Measurements from ENCODE around the gene SLC30A5.
"Not testable (repeated sequence)": the region's sequence is repeated elsewhere in the genome, so short reads cannot be mapped to it uniquely, and the experiment has no call there.

Gene SLC30A5

DNA sequence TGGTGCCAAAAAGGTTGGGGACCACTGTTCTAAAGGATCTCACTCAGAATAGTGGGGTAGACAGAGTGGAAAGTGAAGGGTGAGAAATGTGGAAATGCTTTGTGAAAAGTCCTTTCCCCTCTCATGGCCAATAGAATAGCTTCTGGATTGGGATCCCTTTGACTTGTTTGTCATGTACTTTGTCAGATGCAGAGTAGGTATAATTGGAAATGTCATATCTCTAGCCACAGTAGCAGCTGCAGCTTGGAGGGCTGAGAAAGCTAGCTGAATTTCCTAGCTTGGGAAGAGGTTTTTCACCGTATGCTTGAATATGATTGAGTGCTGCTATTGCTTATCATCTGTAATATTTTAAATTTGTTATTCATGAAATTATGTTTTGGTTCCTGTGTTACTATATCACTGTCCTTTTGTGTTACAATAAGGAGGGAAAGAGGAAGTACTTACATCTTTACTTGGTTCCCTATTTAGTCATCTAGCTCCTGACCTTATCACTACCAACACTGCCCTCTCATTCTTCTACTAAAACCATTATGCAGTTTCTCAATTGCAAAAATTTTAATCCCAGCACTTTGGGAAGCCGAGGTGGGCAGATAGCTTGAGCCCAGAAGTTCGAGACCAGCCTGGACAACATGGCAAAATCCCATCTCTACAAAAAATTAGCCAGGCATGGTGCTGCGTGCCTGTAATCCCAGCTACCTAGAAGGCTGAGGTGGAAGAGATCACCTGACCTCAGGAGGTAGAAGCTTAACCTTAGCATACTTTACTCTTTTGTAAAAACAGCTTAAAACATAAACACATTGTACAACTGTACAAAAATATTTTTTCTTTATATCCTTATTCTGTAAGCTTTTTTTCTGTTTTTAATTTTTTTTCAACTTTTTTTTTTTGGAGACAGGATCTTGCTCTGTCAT, 12.4 kb downstream of the SLC30A5 start:
- DNase-seq: no peak

DNA sequence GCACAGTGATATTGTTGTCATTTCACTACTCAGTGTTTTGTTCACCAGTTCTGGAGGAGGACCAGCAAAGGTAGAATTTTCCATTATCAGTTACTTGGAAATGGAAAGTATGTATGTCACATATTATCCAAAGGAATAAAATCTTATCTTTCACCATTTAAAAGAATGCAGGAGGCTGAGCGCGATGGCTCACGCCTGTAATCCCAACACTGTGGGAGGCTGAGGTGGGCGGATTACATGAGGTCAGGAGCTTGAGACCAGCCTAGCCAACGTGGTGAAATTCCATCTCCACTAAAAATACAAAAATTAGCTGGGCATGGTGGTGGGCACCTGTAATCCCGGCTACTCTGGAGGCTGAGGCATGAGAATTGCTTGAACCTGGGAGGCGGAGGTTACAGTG, 14.6 kb downstream of the SLC30A5 start:
- DNase-seq: not testable (repeated sequence)

DNA sequence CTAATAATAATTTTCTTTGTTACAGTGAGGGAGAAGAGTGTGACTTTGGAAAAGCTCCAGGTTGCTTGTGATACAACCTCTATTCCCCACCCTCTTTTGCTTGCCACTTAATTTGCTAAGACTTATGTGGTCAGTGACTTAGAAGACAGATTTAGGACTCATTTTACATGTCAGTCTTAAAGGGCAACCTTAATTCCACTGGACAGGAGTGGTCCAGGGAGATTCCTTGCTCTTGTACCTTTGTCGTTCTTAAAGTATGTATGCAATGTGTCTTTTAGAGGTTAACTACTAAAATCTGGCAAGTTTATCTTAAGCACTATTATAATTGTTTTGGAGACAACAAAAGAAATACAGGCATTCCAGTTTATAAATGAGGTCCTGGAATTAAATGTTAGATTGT, 20.0 kb downstream of the SLC30A5 start:
- no peak for DNase-seq

DNA sequence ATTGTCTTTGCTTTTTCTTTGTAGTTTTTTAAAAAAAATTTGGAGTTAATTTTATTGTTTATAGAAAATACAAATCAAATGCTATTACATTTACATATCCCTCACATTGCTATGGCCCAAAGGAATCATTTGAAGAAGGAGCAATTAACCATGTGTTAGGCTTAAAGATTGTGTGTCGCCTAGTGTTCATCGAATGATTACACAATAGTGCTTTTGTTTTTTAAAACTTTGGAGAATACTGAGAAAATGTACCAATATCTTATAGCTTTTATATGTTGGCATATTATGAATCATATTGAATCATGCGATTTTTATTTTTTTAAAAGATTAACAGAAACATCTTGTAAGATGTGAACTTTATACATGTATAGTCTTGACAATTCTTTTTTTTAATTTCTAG, 21.7 kb downstream of the SLC30A5 start:
- no peak for DNase-seq

DNA sequence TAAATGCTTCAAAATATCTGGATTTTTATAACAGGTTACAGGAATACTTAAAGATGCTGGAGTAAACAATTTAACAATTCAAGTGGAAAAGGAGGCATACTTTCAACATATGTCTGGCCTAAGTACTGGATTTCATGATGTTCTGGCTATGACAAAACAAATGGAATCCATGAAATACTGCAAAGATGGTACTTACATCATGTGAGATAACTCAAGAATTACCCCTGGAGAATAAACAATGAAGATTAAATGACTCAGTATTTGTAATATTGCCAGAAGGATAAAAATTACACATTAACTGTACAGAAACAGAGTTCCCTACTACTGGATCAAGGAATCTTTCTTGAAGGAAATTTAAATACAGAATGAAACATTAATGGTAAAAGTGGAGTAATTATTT, 35.6 kb downstream of the SLC30A5 start:
- no peak for DNase-seq

DNA sequence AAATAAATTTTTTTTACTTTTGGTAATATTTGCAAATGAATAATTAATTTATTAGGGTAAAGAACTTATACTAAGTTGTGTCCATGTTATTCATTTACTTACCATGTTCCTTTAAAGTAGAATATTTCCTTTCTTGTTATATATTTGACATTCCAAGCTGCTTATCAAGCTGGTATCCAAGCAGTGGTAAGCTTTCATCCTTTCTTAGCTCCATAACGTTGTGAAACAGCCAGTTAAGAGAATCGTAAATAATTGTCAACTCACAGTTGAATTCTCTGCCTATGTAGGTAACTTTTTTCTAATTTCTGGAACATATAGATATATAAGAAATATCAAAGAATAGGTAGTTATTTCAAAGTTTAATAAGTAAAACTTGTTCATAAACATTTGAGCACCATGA, 36.4 kb downstream of the SLC30A5 start:
- no peak for DNase-seq

DNA sequence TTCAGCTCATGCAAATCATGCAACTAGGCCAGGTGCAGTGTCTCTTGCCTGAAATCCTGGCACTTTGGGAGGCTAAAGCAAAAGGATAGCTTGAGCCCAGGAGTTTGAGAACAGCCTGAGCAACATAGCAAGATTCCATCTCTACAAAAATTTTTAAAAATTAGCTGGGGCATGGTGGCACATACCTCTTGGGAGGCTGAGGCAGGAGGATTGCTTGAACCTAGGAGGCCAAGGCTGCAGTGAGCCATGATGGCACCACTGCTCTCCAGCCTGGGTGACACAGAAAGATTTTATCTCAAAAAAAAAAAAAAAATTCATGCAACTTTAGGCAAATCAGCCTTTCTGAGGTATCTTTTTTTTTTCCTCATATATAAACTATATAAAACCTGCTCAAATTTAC, 37.5 kb downstream of the SLC30A5 start:
- no peak for DNase-seq

DNA sequence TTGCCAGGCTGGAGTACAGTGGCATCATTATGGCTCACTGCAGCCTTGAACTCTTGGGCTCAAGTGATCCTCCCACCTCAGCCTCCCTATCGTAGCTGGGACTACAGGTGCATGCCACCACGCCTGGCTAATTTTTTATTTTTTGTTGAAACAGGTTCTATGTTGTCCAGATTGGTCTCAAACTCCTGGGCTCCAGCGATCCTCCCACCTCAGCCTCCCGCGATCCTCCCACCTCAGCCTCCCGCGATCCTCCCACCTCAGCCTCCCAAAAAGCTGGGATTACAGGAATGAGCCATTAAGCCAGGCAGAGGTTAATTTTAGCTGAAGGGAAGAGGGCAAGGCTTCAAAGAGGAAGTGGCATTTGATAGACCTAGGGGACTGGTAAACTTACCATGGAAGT, 40.3 kb downstream of the SLC30A5 start:
- no peak for DNase-seq

DNA sequence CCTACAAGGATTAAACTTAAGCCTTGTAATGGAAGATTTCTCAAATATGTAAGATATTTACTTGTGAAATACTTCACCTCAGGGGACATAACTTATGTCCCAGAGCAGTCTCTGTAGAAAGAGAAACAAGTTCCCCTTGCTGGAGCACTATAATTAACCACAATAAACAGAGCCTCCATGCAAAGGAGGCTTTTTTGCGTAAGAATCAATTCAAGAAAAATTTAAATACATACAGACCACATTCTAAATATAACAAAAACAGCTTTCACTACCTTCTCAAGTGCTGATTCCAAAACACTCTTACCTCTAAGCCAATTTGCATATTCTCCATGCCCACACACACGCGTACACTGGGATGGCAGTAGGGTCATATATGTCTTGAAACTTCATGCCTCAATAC, 42.5 kb downstream of the SLC30A5 start:
- no peak for DNase-seq

DNA sequence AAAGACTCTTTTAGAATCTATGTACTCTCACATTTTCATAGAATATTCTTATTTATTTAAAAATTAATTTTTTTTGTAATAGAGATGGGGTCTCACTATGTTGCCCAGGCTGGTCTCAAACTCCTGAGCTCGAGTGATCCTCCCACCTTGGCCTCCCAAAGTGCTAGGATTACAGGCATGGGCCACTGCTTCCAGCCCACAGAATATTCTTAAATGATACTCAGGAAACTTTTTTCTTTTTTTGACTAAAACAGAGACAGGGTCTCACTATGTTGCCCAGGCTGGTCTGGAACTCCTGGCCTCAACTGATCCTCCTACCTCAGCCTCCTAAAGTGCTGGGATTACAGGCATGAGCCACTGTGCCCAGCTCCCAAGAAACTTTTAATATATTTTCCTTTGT, 43.4 kb downstream of the SLC30A5 start:
- DNase-seq: not testable (repeated sequence)

DNA sequence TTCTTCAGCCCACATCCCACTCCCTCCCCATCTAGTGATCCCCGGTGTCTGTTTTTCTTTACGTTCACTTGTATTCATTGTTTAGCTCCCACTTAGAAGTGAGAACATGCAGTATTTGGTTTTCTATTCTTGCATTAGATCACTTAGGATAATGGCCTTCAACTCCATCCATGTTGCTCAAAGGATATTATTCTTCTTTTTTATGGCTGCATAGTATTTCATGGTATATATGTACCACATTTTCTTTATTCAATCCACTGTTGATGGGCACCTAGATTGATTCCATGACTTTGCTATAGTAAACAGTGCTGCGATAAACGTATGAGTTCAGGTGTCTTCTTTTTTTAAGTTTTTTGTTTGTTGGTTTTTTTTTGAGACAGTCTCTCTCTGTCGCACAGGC, 44.0 kb downstream of the SLC30A5 start:
- DNase-seq: no peak

DNA sequence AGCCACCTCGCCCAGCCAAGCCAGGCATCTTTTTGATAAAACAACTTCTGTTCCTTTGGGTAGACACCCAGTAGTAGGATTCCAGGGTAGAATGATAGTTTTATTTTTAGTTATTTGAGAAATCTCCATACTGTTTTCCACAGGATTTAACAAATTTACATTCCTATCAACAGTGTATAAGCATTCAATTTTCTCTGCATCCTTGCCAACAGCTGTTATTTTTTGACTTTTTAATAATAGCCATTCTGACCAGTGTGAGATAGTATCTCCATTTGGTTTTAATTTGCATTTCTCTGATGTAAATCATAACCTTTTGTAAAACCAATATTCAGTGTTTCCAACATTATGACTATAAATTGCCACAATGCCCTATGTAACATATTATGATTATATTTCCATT, 45.0 kb downstream of the SLC30A5 start:
- DNase-seq: no peak

DNA sequence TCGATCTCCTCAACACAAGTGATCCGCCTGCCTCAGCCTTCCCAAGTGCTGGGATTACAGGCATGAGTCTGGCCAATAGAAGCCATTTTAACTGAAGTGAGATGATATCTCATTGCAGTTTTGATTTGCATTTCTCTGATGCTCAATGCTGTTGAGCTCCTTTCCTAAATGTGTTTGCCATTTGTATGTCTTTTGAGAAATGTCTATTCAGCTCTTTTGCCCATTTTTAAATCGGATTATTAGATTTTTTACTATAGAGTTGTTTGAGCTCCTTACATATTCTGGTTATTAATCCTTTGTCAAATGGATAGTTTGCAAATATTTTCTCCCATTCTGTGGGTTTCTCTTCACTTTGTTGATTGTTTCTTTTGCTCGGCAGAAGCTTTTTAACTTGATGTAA, 46.4 kb downstream of the SLC30A5 start:
- not testable (repeated sequence) for DNase-seq

DNA sequence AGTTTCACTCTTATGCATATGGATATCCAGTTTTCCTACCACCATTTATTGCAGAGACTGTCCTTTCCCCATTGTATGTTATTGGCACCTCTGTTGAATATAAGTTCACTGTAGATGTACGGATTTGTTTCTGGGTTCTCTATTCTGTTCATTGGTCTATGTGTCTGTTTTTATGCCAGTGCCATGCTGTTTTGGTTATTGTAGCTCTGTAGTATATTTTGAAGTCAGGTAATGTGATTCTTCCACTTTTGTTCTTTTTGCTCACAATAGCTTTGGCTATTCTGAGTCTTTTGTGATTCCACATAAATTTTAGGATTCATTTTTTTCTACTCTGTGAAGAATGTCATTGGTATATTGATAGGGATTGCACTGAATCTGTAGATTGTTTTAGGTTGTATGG, 47.0 kb downstream of the SLC30A5 start:
- DNase-seq: no peak

DNA sequence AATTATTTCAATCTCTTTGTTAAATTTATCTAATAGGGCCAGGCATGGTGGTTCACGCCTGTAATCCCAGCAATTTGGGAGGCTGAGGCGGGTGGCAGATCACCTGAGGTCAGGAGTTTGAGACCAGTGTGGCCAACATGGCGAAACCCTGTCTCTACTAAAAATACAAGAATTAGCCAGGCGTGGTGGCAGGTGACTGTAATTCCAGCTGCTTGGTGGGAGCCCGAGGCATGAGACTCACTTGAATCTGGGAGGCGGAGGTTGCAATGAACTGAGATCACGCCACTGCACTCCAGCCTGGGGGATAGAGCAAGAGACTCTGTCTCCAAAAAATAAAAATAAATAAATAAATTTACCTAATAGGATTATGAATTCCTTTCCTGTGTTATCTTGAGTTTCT, 54.8 kb downstream of the SLC30A5 start:
- not testable (repeated sequence) for DNase-seq

DNA sequence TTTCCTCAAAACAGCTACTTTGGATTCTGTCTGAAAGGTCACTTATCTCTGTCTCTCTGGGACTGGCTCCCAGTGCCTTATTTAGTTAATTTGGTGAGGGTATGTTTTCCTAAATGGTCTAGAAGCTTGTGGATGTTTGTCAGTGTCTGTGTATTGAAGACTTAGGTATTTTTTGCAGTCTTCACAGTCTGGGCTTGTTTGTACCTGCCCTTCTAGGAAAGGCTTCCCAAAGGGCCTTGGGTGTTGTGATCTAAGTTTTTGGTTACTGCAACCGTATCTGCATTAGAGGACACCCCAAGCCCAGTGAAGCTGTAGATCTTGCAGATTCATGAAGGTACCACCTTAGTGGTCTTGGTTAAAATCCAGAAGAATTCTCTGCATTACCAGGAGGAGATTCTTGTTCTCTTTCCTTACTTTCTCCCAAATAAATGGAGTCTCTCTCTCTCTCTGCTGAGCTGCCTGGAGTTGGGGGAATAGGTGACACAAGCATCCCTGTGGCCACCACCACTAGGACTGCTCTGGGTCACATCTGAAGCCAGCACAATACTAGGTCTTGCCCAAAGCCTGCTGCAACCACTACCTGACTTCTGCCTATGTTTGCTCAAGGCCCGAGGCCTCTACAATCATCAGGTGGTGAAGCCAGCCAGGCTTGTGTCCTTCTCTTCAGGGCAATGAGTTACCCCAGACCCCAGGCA, 55.3 kb downstream of the SLC30A5 start:
- no peak for DNase-seq

DNA sequence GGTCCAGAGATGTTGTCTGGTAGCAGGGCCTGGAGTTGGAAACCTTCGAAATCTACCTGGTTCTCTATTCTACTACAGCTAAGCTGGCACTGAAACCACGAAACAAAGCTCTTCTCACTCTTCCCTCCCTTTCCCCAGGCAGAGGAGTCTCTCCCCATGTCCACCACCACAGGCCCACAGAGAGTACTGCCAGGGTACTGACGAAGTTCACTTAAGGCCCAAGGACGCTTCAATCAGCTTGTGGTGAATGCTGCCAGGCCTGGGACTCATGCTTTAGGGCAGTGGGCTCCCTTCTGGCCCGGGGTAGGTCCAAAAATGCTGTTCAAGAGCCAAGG, 55.8 kb downstream of the SLC30A5 start:
- DNase-seq: no peak

DNA sequence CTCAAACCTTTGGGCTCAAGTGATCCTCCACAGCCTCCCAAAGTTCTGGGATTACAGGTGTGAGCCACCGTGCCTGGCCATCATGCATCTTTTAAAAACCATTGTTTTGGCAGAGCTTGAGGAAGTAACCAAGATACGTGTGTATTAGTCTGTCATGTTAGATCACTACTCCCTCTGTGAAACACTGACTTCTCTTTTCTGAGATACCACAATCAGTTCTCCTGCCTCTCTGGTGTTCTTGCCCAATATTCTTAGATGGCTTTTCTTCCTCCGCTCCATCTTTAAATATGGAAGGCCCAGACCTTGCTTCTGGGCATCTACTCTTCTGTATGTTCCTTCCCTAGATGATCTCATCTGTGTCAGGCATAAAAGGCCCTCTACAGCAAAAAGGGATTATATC, 58.9 kb downstream of the SLC30A5 start:
- DNase-seq: no peak

DNA sequence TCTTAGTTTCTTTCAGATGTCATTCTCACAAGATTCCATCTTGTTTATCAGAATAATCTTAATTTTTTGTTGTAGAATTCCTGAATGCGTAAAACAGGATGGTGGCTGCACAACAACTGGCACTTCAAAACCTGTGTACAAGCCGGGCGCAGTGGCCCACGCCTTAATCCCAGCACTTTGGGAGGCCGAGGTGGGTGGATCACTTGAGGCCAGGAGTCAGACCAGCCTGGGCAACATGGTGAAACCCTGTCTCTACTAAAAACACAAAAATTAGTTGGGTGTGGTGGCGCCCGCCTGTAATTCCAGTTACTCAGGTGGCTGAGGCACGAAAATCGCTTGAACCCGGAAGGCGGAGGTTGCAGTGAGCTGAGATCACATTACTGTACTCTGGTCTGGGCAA, 62.6 kb downstream of the SLC30A5 start:
- no peak for DNase-seq

DNA sequence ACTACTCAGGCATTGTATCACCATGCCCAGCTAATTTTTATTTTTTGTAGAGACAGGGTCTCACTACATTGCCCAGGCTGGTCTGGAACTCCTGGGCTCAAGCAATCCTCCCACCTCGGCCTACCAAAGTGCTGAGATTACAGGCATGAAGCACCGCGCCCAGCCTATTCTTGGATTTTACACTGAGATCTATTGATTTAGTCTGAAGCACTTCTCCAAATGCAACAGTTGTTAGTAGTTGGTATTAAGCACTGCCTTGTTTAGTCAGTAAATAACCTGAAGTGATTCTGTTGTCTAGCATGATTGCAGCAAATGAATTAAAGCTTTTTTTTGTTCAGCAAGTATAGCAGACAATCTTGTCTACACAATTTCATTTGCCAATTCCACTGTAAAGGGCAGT, 64.2 kb downstream of the SLC30A5 start:
- no peak for DNase-seq

DNA sequence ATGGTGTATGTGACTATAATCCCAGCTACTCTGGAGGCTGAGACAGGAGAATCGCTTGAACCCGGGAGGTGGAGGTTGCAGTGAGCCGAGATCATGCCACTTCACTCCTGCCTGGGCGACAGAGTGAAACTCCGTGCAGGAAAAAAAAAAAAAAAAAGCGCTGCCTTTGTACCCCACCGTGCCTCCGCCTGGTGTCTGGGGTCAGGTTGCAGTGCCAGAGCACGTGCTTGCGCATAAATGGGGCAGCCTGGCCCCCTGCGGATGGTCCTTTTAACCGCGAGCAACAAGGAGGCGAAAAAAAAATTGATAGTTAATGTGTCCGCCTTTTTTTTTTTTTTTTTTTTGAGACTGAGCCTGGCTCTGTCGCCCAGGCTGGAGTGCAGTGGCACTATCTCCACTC, 66.8 kb downstream of the SLC30A5 start:
- DNase-seq: peak; percentile 67

DNA sequence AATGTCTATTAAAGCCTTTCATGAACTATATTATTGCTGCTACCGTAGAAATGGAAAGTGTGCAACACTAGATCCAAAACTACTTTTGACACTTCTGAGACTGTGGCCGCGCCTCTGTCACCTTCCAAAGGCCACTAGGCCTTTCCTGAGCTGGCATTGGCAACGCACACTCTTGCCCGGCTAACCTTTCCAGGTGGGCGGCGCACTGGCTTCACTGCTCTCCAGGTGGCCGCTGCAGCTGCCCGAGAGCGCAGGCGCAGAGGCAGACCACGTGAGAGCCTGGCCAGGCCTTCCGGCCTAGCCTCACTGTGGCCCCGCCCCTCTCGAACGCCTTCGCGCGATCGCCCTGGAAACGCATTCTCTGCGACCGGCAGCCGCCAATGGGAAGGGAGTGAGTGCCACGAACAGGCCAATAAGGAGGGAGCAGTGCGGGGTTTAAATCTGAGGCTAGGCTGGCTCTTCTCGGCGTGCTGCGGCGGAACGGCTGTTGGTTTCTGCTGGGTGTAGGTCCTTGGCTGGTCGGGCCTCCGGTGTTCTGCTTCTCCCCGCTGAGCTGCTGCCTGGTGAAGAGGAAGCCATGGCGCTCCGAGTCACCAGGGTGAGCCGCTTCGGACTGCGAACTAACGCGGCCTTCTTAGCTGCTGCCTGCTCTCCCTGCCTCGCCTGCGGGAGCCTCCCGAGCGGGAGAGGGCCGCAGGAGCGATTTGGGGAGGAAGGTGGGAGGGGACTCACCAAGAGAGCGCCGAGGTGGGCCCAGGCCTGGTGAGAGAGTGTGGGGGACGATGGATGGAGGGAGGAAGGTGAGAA, 73.1 kb downstream of the SLC30A5 start, which contains the start of gene CCNB1:
Gene CCNB1, plus strand, starts transcription at position 465 of the 807 bp plus-strand sequence. Its CDS starts 113 bp downstream, at position 578.
- DNase-seq: peak; percentile 90

DNA sequence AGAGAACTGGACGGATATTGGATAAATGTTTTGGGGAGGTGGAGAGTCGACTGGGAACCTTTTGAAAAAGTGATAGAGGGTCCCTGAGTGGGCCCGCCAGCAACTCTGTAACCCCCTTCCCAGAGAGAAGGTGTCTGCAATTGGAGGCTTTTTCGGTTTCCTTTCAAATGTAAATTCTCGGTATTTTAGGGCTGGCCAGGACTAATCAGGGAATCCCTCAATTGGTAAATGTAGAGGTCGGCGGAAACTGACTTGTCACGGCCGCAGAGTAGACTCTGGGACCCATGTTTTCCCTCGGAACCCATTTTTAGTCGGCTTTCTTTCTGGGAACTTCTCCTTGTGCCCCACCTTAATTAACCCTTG, 73.7 kb downstream of the SLC30A5 start:
- no peak for DNase-seq

DNA sequence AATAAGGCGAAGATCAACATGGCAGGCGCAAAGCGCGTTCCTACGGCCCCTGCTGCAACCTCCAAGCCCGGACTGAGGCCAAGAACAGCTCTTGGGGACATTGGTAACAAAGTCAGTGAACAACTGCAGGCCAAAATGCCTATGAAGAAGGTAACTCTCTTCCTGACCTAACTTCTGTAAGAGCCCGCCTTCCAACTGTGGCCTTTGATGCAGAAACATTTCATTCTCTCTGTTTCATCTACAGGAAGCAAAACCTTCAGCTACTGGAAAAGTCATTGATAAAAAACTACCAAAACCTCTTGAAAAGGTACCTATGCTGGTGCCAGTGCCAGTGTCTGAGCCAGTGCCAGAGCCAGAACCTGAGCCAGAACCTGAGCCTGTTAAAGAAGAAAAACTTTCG, 74.1 kb downstream of the SLC30A5 start:
- DNase-seq: no peak
